HepG2 (cell line): Measurements from ENCODE around the gene GMPPA. TPM values are rescaled to one million over a fixed set of nuclear protein-coding genes. Genes with fewer than 3 reads are reported as not detected.

Source experiments
- ATAC-seq: fragments of 200-7000 bp; cut with Tn5 transposase; 3 replicates; pipeline ENCODE4 v1.9.1; 2020; ENCODE audit warnings: mild to moderate bottlenecking, moderate library complexity
- BruUV-seq: library from RNA; stranded (reverse); fragments of 400-500 nt; replicated peaks from 2 replicates; lab custom pipeline; 2021; lab: Mats Ljungman, UMichigan
- CTCF ChIA-PET: fragments of 300-600 bp; formaldehyde crosslinking; extraction: SDS; loops from one replicate; lab custom pipeline; 2021; ENCODE audit warnings: low total read pairs, inconsistent platforms, low intra/inter-chr PET ratio; lab: Yijun Ruan, JAX
- POLR2A ChIA-PET: fragments of 350-600 bp; sonication (Branson Sonifier 250); formaldehyde crosslinking; loops from one replicate; lab custom pipeline; 2020; ENCODE audit warnings: antibody characterized with exemption, inconsistent platforms; lab: Yijun Ruan, JAX
- DNase-seq: peaks from one replicate; pipeline ENCODE4 v3.0.0-alpha.2; 2015; ENCODE audit warnings: low spot score
- FAIRE-seq: peaks from 3 replicates; lab custom pipeline; 2011; peaks lifted over from hg19 to GRCh38; lab: Jason Lieb, UNC
- H2AFZ ChIP-seq: one replicate; pipeline ENCODE4 v1.6.1; 2011; ENCODE audit warnings: low read length, inconsistent platforms
- H3K27ac ChIP-seq: fragments of 300-600 bp; 3 replicates; pipeline ENCODE4 v1.8.0; 2011; ENCODE audit warnings: mixed run types, mild to moderate bottlenecking, mixed read lengths, low read length, inconsistent platforms; ENCODE audit not compliant: insufficient read depth; ENCODE audit errors: extremely low read length
- H3K27me3 ChIP-seq, 2 experiments: fragments of 200-600 bp in 1 of 2; 2 replicates in 1 of 2; 3 replicates in 1 of 2; pipeline versions ENCODE4 v1.6.0 to v1.8.0; 2011; ENCODE audit warnings: low read length in 2 of 2, mild to moderate bottlenecking in 2 of 2, moderate library complexity in 2 of 2, inconsistent platforms in 1 of 2; ENCODE audit not compliant: insufficient read depth in 2 of 2, control insufficient read depth in 1 of 2
- H3K36me3 ChIP-seq, 2 experiments: fragments of 200-600 bp in 1 of 2; replicated peaks in 1 of 2; 2 replicates in 1 of 2; 3 replicates in 1 of 2; pipeline versions ENCODE4 v1.5.1 to v1.8.0; 2011; ENCODE audit warnings: low read length in 2 of 2, inconsistent platforms in 1 of 2; ENCODE audit not compliant: insufficient read depth in 2 of 2, control insufficient read depth in 1 of 2
- H3K4me1 ChIP-seq: 2 replicates; pipeline ENCODE4 v1.5.1; 2012; ENCODE audit warnings: low read length, inconsistent platforms; ENCODE audit not compliant: insufficient read depth
- H3K4me2 ChIP-seq: 2 replicates; pipeline ENCODE4 v1.6.0; 2011; ENCODE audit warnings: low read depth, low read length, inconsistent platforms
- H3K4me3 ChIP-seq, 3 experiments: fragments of 200-600 bp in 1 of 3; sonication (generic), shearing (Covaris generic) in 1 of 3; replicated peaks in 1 of 3; 2 replicates each; pipeline ENCODE4 v1.5.1; 2011 to 2016; ENCODE audit warnings: low read length in 3 of 3, inconsistent platforms in 2 of 3, low read depth in 2 of 3, mild to moderate bottlenecking in 2 of 3, control low read depth in 1 of 3, mixed read lengths in 1 of 3; ENCODE audit not compliant: insufficient read depth in 1 of 3
- H3K79me2 ChIP-seq: one replicate; pipeline ENCODE4 v1.6.1; 2011; ENCODE audit warnings: low read length, inconsistent platforms; ENCODE audit not compliant: insufficient read depth
- H3K9ac ChIP-seq: 2 replicates; pipeline ENCODE4 v1.6.0; 2011; ENCODE audit warnings: mild to moderate bottlenecking, low read depth, low read length, inconsistent platforms; ENCODE audit not compliant: insufficient read depth
- H3K9me3 ChIP-seq: 2 replicates; pipeline ENCODE4 v1.5.1; 2012; ENCODE audit warnings: mild to moderate bottlenecking, low read length
- H4K20me1 ChIP-seq: 2 replicates; pipeline ENCODE4 v1.6.0; 2011; ENCODE audit warnings: inconsistent platforms, mild to moderate bottlenecking, low read length, moderate library complexity; ENCODE audit not compliant: insufficient read depth
- CEBPG ChIP-seq: IDR thresholded peaks from 2 replicates; pipeline ENCODE4 v1.6.1; 2016
- EP300 ChIP-seq, 3 experiments: sonication (generic) in 1 of 3; formaldehyde crosslinking in 1 of 3; IDR thresholded peaks; 2 replicates each; pipeline versions ENCODE4 v1.5.1 to v1.6.1; 2011 to 2020; ENCODE audit warnings: low read depth in 2 of 3, low read length in 2 of 3, borderline replicate concordance in 1 of 3, improper control_type of control experiment in 1 of 3, mild to moderate bottlenecking in 1 of 3, missing genetic modification reagents in 1 of 3, moderate library complexity in 1 of 3
- HHEX ChIP-seq: IDR thresholded peaks from 2 replicates; pipeline ENCODE4 v1.6.1; 2016; ENCODE audit warnings: control low read depth
- HOXA9 ChIP-seq: sonication (generic); formaldehyde crosslinking; IDR thresholded peaks from 2 replicates; pipeline ENCODE4 v1.8.1; 2022; ENCODE audit warnings: missing genetic modification reagents, mild to moderate bottlenecking, moderate library complexity, borderline replicate concordance
- KDM6A ChIP-seq: IDR thresholded peaks from 2 replicates; pipeline ENCODE4 v1.6.1; 2016; ENCODE audit warnings: low read depth
- MED1 ChIP-seq: sonication (generic); formaldehyde crosslinking; IDR thresholded peaks from 2 replicates; pipeline ENCODE4 v1.4.0; 2020; ENCODE audit warnings: missing genetic modification reagents
- MIER2 ChIP-seq: IDR thresholded peaks from 2 replicates; pipeline ENCODE4 v1.6.1; 2016; ENCODE audit warnings: missing biosample characterization, missing genetic modification reagents
- NR1H2 ChIP-seq: sonication (generic); formaldehyde crosslinking; IDR thresholded peaks from 2 replicates; pipeline ENCODE4 v1.8.1; 2022; ENCODE audit warnings: low read depth, missing genetic modification reagents, borderline replicate concordance
- PHF8 ChIP-seq: sonication (generic); formaldehyde crosslinking; IDR thresholded peaks from 2 replicates; pipeline ENCODE4 v1.5.0; 2020; ENCODE audit warnings: missing genetic modification reagents
- SP4 ChIP-seq: sonication (generic); formaldehyde crosslinking; IDR thresholded peaks from 2 replicates; pipeline ENCODE4 v1.8.1; 2023; ENCODE audit warnings: mild to moderate bottlenecking, missing genetic modification reagents
- SRF ChIP-seq: IDR thresholded peaks from 2 replicates; pipeline ENCODE4 v1.6.1; 2011; ENCODE audit warnings: mild to moderate bottlenecking, low read depth, low read length, moderate library complexity
- U2AF1 ChIP-seq: fragments of 200-400 bp; formaldehyde crosslinking; optimal IDR thresholded peaks from 2 replicates; pipeline ENCODE3; 2017; ENCODE audit warnings: mild to moderate bottlenecking, low read depth, low read length
- ZNF10 ChIP-seq: sonication (generic); formaldehyde crosslinking; IDR thresholded peaks from 2 replicates; pipeline ENCODE4 v1.4.0; 2020; ENCODE audit warnings: mild to moderate bottlenecking, low read depth, missing genetic modification reagents, borderline replicate concordance
- ZNF329 ChIP-seq: sonication (generic); formaldehyde crosslinking; IDR thresholded peaks from 2 replicates; pipeline ENCODE4 v1.9.0; 2021; ENCODE audit warnings: low read depth, mild to moderate bottlenecking, missing genetic modification reagents
- ZNF644 ChIP-seq: IDR thresholded peaks from 2 replicates; pipeline ENCODE4 v1.6.1; 2016; ENCODE audit warnings: low read depth
- WGBS: methylation state at CpG from one replicate; pipeline ENCODE4 v1.1.6; 2017; ENCODE audit warnings: low lambda C conversion rate; 5-methylcytosine and 5-hydroxymethylcytosine counted together
- in situ Hi-C: cut with HindIII; loops from 2 replicates; pipeline ENCODE4 v1.10.0; 2017; ENCODE audit warnings: low pct_unique_long_range_greater_than_20kb; ENCODE audit not compliant: extremely low pct_ligation_motif_present
- intact Hi-C: fragments of 100-400 bp; cut with micrococcal nuclease; formaldehyde crosslinking; loops from one replicate; pipeline ENCODE4 v1.10.0; 2022; ENCODE audit not compliant: unreplicated experiment
- polyA plus RNA-seq, 8 experiments: library from polyadenylated mRNA; depleted of rRNA in 3 of 8; stranded (reverse) in 7 of 8; unstranded in 1 of 8; fragments of >200 nt; fragmentation: Illumina TruSeq in 4 of 8; extraction: Trizol in 4 of 8; gene quantifications; 2 replicates each; pipeline versions ENCODE4 v1.2.1 to v1.2.3, GENCODE V29; 2011 to 2016; ENCODE audit warnings: low read depth in 4 of 8, missing spikeins in 1 of 8, mixed read lengths in 1 of 8; ENCODE audit not compliant: insufficient read depth in 1 of 8
- total RNA-seq, 5 experiments: library from RNA; depleted of rRNA; stranded (reverse); fragments of >200 nt; fragmentation: Illumina TruSeq; extraction: Trizol; gene quantifications; 2 replicates each; pipeline ENCODE4 v1.2.3, GENCODE V29; 2016; ENCODE audit warnings: low read depth in 1 of 5
- TF ChIP-seq, protein P1 (sequence below): sonication (generic); formaldehyde crosslinking; IDR thresholded peaks from 2 replicates; pipeline ENCODE4 v1.4.0; 2020; ENCODE audit warnings: mild to moderate bottlenecking, missing genetic modification reagents
- TF ChIP-seq, protein P2 (sequence below): sonication (generic); formaldehyde crosslinking; conservative IDR thresholded peaks from 2 replicates; pipeline ENCODE4 v1.4.0; 2020; ENCODE audit warnings: mild to moderate bottlenecking, missing genetic modification reagents, moderate library complexity
- TF ChIP-seq, protein P3 (sequence below): sonication (generic); formaldehyde crosslinking; IDR thresholded peaks from 2 replicates; pipeline ENCODE4 v1.4.0; 2020; ENCODE audit warnings: mild to moderate bottlenecking, missing genetic modification reagents
- TF ChIP-seq, protein P4 (sequence below): conservative IDR thresholded peaks from 2 replicates; pipeline ENCODE4 v1.6.1; 2018; ENCODE audit warnings: missing genetic modification reagents

Gene GMPPA
- total and polyA plus RNA-seq, 2 of the 13 experiments (the other 11 are each of a cell fraction or from before 2014, with no cell fraction given), result 81.1 to 106 TPM

DNA sequence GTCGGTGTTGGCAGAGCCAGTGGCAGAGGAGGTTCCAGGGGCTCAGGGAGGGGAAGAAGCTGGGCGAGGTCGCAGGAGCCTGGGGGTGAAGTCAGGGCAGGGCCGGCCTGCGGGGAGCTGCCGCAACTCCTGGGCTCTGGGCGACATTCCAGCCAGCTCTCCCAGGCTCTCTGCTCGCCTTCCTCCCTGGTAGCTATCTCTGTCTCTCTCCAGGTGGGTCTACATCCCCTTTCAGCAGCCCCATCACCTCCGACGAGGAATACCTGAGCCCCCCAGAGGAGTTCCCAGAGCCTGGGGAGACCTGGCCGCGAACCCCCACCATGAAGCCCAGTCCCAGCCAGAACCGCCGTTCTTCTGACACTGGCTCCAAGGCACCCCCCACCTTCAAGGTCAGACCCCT is 37.0 kb upstream of the GMPPA start:
- Histone ChIP-seq H4K20me1 (no peaks in the 10 kb centered on the region; the same call in 1 of the 2 replicates), H3K36me3 (no peaks in the 10 kb centered on the region), H3K9ac (no peak overlapping the region), H3K27me3 (peaks cover 4 to 79% of the 10 kb centered on the region in 2 experiments; a peak in 4 of 5 replicates), H2AFZ (no peak overlapping the region)
- POLR2A ChIA-PET, result no interaction called here
- intact Hi-C loops, result no loop called here
- CTCF ChIA-PET, result no interaction called here
- FAIRE-seq (no peak), DNase-seq (no peak)
- no TSS peak for BruUV-seq
- WGBS, result 32% methylated on average over 12 of the region's 14 CpGs
- TF ChIP-seq SRF (no peak), ZNF329 (no peak), SP4 (CRISPR knock-in tag) (no peak), KDM6A (CRISPR knock-in tag) (no peak), ZNF644 (CRISPR knock-in tag) (no peak), MED1 (CRISPR knock-in tag) (no peak), HOXA9 (CRISPR knock-in tag) (no peak), PHF8 (CRISPR knock-in tag) (no peak), CEBPG (CRISPR knock-in tag) (no peak), MIER2 (CRISPR knock-in tag) (no peak), EP300 (IDR thresholded peaks at IDR 0.05; ENCODE audit: low read depth in 2 of 2, low read length in 2 of 2) (no peak), EP300 (CRISPR knock-in tag; IDR thresholded peaks at IDR 0.05; ENCODE audit: borderline replicate concordance) (no peak), ZNF10 (CRISPR knock-in tag) (no peak), NR1H2 (CRISPR knock-in tag) (no peak), HHEX (CRISPR knock-in tag) (no peak), U2AF1 (no peak)
- TF ChIP-seq, protein P1, sequence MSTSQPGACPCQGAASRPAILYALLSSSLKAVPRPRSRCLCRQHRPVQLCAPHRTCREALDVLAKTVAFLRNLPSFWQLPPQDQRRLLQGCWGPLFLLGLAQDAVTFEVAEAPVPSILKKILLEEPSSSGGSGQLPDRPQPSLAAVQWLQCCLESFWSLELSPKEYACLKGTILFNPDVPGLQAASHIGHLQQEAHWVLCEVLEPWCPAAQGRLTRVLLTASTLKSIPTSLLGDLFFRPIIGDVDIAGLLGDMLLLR (CRISPR knock-in tag), result no peak
- TF ChIP-seq, protein P2, sequence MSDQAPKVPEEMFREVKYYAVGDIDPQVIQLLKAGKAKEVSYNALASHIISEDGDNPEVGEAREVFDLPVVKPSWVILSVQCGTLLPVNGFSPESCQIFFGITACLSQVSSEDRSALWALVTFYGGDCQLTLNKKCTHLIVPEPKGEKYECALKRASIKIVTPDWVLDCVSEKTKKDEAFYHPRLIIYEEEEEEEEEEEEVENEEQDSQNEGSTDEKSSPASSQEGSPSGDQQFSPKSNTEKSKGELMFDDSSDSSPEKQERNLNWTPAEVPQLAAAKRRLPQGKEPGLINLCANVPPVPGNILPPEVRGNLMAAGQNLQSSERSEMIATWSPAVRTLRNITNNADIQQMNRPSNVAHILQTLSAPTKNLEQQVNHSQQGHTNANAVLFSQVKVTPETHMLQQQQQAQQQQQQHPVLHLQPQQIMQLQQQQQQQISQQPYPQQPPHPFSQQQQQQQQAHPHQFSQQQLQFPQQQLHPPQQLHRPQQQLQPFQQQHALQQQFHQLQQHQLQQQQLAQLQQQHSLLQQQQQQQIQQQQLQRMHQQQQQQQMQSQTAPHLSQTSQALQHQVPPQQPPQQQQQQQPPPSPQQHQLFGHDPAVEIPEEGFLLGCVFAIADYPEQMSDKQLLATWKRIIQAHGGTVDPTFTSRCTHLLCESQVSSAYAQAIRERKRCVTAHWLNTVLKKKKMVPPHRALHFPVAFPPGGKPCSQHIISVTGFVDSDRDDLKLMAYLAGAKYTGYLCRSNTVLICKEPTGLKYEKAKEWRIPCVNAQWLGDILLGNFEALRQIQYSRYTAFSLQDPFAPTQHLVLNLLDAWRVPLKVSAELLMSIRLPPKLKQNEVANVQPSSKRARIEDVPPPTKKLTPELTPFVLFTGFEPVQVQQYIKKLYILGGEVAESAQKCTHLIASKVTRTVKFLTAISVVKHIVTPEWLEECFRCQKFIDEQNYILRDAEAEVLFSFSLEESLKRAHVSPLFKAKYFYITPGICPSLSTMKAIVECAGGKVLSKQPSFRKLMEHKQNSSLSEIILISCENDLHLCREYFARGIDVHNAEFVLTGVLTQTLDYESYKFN (CRISPR knock-in tag), result no peak
- TF ChIP-seq, protein P3, sequence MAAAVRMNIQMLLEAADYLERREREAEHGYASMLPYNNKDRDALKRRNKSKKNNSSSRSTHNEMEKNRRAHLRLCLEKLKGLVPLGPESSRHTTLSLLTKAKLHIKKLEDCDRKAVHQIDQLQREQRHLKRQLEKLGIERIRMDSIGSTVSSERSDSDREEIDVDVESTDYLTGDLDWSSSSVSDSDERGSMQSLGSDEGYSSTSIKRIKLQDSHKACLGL (CRISPR knock-in tag), result no peak
- TF ChIP-seq, protein P4, sequence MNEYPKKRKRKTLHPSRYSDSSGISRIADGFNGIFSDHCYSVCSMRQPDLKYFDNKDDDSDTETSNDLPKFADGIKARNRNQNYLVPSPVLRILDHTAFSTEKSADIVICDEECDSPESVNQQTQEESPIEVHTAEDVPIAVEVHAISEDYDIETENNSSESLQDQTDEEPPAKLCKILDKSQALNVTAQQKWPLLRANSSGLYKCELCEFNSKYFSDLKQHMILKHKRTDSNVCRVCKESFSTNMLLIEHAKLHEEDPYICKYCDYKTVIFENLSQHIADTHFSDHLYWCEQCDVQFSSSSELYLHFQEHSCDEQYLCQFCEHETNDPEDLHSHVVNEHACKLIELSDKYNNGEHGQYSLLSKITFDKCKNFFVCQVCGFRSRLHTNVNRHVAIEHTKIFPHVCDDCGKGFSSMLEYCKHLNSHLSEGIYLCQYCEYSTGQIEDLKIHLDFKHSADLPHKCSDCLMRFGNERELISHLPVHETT, result no peak
- TF ChIP-seq, all 625 proteins: peak for 0
- H3K4me3 ChIP-seq, result no peak overlapping the region
- no peaks in the 10 kb centered on the region for H3K9me3 ChIP-seq
- no peak overlapping the region for H3K27ac ChIP-seq
- no peak for ATAC-seq
- no peaks in the 10 kb centered on the region for H3K79me2 ChIP-seq
- H3K4me2 ChIP-seq, result no peak overlapping the region
- peaks cover 10% of the 10 kb centered on the region; the same call in 1 of the 2 replicates for H3K4me1 ChIP-seq
- in situ Hi-C loops, result no loop called here
